GM19452 (cell line): ENCODE results near the gene OSBPL8.
"Not testable (repeated sequence)": the region's sequence is repeated elsewhere in the genome, so short reads cannot be mapped to it uniquely, and the experiment has no call there.

Experiments used
- ATAC-seq: cut with Tn5 transposase; IDR thresholded peaks from one replicate; pipeline ENCODE4 v1.9.1; 2021; ENCODE audit not compliant: unreplicated experiment

Gene OSBPL8

GRCh38 chr12:76422543-76423438, 136.8 kb downstream of the OSBPL8 start:
- ATAC-seq: no peak

- no peak for ATAC-seq
These were observed 137.4 kb downstream of the OSBPL8 start for GRCh38 chr12:76422154-76422542.

- no peak for ATAC-seq
These were observed 138.5 kb downstream of the OSBPL8 start for GRCh38 chr12:76421046-76421445.

GRCh38 chr12:76420222-76420621, 139.3 kb downstream of the OSBPL8 start:
- no peak for ATAC-seq

- ATAC-seq: peak; percentile 73
These were observed 142.5 kb downstream of the OSBPL8 start for GRCh38 chr12:76417116-76417515.

- ATAC-seq: no peak
These were observed 146.4 kb downstream of the OSBPL8 start for GRCh38 chr12:76413121-76413520.

- no peak for ATAC-seq
These were observed 148.8 kb downstream of the OSBPL8 start for GRCh38 chr12:76410781-76411180.

- ATAC-seq: no peak
These were observed 149.2 kb downstream of the OSBPL8 start for GRCh38 chr12:76410371-76410770.

GRCh38 chr12:76409074-76409473, 150.5 kb downstream of the OSBPL8 start:
- no peak for ATAC-seq

GRCh38 chr12:76407710-76408109, 151.9 kb downstream of the OSBPL8 start:
- no peak for ATAC-seq

- ATAC-seq: no peak
These were observed 157.3 kb downstream of the OSBPL8 start for GRCh38 chr12:76402259-76402658.

GRCh38 chr12:76400136-76400535, 159.4 kb downstream of the OSBPL8 start:
- ATAC-seq: no peak

GRCh38 chr12:76399040-76399439, 160.5 kb downstream of the OSBPL8 start:
- no peak for ATAC-seq

- no peak for ATAC-seq
These were observed 161.5 kb downstream of the OSBPL8 start for GRCh38 chr12:76398106-76398505.

GRCh38 chr12:76391461-76391860, 168.1 kb downstream of the OSBPL8 start:
- no peak for ATAC-seq

- no peak for ATAC-seq
These were observed 172.0 kb downstream of the OSBPL8 start for GRCh38 chr12:76387614-76388013.

GRCh38 chr12:76384560-76384959, 175.0 kb downstream of the OSBPL8 start:
- ATAC-seq: no peak

- no peak for ATAC-seq
These were observed 175.6 kb downstream of the OSBPL8 start for GRCh38 chr12:76383988-76384387.

GRCh38 chr12:76379261-76379660, 180.3 kb downstream of the OSBPL8 start:
- no peak for ATAC-seq

GRCh38 chr12:76376876-76377275, 182.7 kb downstream of the OSBPL8 start:
- not testable (repeated sequence) for ATAC-seq

- no peak for ATAC-seq
These were observed 183.6 kb downstream of the OSBPL8 start for GRCh38 chr12:76375939-76376338.

GRCh38 chr12:76375470-76375869, 184.1 kb downstream of the OSBPL8 start:
- ATAC-seq: no peak
